Activated T-helper 1 cell treated with anti-CD3 and anti-CD28 coated beads, Interleukin-2, amount 50 U/mL, for 16 hours (primary cell): ENCODE results near the gene KDM2A.
"Not testable (repeated sequence)": the region's sequence is repeated elsewhere in the genome, so short reads cannot be mapped to it uniquely, and the experiment has no call there.

Experiments
- DNase-seq, 2 donors: peaks; one replicate each; pipeline ENCODE4 v3.0.0-alpha.2; 2020; ENCODE audit warnings: low read depth in 1 of 2, low spot score in 1 of 2

Gene KDM2A

DNA sequence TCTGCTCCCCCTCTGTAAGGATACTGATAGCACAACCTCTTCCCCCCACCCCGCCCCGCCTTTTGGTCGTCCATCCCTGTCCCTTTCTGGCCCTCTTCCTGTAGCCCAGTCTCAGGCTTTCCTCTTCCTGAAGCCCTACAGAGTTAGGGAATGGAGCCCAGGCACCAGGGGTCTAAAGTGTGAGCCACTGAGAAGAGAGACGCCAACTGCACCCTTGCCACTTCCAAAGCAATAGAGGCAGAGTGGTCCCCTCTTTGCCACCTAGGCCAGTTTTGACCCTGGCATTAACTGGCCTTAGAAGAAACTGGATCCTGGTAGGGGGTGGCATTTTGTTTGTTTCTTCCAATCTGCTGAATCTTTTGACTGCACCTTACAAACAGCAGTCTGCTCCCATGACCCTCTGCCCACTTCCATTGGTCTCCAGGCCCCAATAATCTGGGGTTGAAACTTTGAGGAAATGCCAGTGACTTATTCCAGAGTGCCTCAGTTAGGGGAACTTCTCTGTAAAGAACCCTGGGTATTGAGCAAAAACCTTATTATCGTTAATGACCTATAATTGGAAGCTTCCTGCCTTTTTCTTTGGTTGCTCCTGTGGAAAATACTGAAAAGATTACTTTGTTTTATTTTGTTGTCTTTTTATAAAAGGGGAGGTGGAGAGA, 137.5 kb downstream of the KDM2A start:
- DNase-seq = no peak

DNA sequence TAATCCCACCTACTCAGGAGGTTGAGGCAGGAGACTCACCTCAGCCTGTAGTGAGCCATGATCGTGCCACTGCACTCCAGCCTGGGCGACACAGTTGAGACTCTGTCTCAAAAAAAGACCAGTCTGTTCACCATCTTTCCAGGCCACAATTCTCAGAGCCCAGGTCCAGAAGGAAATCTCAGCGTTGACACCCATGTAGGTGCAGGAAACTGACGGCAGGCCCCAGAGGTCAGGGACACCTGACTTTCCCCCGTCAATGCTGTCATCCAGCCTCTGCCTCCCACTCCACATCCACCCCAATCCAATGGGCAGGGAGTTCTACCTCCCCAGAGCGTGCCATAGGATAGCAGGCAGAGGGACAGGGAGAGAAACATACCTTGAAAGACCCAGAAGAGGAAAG, 141.3 kb downstream of the KDM2A start:
- DNase-seq = no peak

DNA sequence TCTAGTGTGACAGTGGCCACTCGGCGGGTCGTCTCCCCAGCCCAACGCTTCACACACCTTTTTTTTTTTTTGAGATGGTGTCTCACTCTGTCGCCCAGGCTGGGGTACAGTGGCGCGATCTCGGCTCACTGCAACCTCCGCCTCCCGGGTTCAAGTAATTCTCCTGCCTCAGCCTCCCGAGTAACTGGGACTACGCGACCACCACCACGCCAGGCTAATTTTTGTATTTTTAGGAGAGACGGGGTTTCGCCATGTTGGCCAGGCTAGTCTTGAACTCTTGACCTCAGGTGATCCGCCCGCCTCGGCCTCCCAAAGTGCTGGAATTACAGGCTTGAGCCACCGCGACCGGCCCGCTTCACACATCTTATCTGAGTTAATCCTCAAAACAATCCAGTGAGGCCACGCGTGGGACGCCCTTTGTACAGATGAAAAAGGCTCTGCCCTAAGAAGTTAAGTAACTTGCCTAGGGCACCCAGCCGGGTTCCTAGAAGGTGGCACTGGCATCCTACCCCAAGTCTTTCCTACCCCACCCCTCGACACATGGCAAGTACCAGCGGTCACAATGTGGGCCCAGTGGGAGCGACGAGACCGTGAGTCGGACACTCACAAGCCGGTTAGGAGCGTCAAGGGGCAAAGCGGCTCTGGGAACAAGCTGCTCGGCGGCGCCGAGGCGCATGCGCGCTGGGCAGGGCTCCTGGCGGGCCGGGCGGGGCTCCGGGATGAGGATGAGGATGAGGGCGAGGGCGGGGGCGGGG, 142.0 kb downstream of the KDM2A start:
- not testable (repeated sequence) for DNase-seq

DNA sequence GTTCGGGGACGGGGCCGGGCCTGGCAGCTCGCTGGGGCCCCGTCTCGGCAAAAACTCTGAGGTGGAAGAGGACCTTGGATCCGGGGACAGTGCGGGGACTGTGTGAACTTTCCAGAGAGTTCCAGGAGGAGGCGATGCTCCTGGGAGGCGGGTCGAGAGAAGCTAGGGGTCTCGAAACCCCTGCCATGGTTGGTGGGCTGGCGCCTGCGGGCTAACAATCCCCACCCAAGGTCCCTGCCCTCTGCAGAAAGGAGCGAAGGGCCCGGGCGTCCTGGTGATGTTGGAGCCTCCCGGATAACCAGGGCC, 142.5 kb downstream of the KDM2A start:
- DNase-seq = no peak

GRCh38 chr11:67261946-67262681, 143.1 kb downstream of the KDM2A start:
- DNase-seq = no peak

GRCh38 chr11:67262731-67263675, 143.9 kb downstream of the KDM2A start:
- DNase-seq = peak; percentile 60 to 63

DNA sequence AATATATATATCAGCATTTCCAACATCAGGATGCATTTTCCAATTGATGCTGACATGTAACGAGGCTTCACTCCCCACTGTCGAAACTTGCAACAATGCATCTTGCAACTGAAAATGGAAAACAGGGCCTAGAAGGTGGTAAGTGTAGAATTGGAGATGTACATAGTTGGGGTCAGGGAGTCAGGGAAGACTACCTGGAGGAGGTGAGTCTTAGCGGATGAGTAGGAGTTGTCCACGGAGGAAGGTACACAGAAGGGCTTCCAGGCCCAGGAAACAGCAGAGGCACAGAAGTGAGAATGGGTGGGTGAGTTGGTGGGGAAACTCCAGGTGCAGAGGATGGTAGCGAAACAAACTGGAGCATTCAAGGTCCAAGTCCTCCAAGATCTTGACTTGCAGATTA, 145.2 kb downstream of the KDM2A start:
- DNase-seq = no peak

- no peak for DNase-seq
Observed at GRCh38 chr11:67264877-67265632, 146.0 kb downstream of the KDM2A start.

DNA sequence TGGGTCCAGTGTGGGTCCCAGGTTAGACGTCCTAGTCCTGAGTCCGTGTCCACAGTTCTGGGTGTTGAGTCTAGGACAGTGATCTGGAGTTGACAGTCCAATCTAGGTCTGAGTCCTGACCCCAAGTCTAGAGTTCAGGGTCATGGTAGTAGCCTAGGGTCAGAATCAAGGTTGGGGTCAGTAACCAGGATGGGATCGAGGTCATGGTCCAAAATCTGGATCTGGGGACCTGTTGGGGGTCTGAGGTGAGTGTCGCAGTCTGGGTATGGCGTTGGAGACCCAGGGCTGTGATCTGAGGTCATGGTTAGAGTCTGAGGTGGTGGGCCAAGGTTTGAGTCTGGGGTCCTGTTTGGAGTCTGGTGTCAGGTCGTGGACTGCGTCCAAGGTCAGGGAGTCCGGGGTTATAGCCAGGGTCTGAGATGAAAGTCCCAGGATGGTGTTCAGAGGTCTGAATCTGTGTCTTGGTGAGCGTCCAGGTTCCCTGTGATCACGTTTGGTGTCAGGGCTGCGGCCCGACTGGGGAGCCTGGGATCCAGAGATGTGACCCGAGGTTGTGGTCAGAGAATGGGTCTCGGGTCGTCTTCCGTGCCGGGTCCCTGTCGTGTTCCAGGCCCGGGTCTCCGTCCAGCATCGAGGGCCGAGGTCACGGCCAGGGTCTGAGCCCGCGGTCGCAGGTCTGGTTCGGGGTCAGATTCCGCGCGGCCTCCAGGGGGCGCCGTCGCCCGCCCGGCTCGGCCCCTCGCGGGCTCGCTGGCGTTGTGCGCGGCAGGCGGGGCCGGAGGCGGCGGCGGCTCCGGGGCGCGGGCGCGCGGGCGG, 146.8 kb downstream of the KDM2A start:
- DNase-seq = peak; percentile 61 to 75

DNA sequence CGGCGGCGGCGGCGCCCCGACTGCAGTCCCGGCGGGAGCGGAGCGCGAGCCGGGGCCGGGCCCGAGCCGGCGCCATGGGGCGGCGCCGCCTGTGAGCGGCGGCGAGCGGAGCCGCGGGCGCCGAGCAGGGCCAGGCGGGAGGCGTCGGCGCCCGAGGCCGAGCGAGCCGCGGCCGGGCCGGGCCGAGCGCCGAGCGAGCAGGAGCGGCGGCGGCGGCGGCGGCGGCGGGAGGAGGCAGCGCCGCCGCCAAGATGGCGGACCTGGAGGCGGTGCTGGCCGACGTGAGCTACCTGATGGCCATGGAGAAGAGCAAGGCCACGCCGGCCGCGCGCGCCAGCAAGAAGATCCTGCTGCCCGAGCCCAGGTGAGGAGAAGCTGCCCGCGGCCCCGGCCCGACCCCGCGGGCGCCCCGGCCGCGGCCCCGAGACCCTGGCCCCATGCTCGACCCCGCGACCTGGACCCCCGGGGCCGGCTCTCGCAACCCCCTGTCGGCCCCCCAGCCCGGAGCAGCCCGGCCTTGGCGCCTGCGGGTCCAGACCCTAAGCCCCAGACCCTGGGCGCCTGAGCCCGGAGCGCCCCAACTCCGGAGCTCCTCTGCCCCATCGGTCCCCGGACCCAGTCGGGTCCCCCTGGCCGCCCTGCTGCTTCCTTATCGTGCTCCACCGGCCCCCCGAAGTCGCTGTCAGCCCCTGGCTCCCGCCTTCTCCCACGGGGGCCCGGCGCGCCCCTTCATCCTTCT, 147.6 kb downstream of the KDM2A start, which contains the start of gene GRK2:
Gene GRK2 (plus strand): TSS at position 25 of the 739 bp plus-strand sequence. CDS start 227 bp downstream, at position 252.
- DNase-seq = no peak

GRCh38 chr11:67267188-67268080, 148.4 kb downstream of the KDM2A start:
- no peak for DNase-seq

DNA sequence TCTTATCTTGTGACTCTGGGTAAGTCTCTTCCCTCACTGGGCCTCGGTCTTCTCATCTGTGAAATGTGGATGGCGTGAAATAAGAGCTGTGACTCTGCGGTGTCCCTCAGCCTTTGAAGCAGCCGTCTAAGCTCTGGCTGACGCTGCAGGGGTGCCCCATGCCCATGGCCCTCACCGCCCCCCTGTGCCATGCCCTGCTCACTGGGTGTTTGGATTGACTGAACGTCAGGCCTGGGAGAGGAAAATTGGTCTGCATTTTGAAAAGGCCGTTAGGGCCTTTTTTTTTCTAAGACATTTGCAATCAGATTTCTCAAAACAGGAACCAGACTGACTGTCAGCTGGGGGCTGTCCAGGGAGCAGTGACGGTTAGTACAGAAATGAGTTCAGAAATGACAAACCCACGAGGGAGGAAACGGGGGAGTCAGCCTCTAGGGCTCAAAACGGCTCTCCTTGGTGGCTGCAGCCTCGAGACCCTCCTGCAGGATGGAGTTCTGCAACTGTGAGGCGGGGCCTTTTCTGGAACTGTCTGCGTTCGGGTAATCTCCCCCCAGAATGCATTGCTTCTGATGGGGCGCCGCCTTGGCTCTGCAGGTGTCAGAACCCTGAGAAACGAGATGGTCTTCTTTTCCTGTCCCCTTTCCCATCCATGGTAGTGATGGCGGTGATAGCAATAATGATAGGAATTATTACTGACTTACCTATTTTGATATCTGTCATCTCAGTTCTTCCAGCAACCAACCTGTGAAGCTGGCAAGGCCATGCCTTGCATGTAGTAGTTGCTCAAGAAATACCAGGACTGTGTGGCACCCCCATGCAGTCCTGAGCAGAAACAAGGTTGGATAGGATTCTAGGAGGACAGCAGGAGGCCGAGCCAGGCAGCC, 149.3 kb downstream of the KDM2A start:
- peak in 1 of 2 donors; percentile 37 for DNase-seq

GRCh38 chr11:67268962-67269268, 149.9 kb downstream of the KDM2A start:
- no peak for DNase-seq

GRCh38 chr11:67269401-67270255, 150.6 kb downstream of the KDM2A start:
- DNase-seq = no peak

DNA sequence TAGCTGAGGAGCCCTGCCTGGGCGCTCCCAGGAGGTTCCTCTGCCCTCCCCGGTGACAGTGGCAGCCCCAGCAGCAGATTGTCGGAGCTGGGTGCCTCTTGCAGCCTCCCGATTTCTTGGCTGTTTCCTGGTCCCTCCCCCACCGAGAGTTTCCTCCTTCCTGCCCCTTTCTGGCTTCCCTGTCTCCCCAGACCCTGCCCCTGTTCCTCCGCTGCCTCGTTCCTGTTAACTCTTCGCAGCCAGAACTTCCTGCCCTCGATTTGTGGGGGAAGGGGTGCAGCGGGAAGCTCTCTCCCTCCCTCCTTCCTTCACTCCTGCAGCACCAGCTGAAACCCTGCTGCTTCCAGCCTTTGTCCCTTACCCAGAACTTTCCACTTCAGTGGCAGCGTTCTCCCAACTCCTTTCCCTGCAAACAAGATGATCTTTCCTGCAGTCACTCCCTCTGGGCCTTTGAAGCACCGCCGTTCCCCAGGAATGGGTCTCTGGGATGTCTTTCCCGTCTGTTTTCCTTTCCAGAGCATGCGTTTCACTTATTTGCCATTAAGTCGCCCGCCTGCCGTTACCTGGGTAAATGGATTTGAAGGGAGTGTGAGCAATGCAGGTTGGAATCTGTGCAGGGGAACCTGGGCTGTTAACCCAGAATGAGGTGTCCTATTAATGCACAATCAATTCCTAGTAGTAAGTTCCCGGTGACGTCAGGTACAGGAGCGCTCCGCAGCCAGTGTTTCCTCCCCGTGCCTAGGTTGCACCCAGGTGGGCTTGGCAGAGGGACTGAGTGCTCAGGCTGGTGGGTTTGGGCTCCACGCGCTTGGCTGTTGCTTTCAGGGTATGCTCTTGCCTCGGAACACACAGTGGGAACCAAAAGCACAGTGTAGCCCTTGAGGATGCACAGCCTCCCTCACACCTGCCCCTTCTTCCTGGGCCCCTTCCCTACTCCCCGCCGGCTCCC, 151.5 kb downstream of the KDM2A start:
- DNase-seq = no peak
